IPS-NIHi7 (cell line): ENCODE measurements around the gene PDE6G.

ENCODE experiments used
- DNase-seq: peaks from one replicate; pipeline ENCODE4 v3.0.0; 2012; ENCODE audit warnings: mixed read lengths; ENCODE audit errors: extremely low spot score

PDE6G gene

DNA sequence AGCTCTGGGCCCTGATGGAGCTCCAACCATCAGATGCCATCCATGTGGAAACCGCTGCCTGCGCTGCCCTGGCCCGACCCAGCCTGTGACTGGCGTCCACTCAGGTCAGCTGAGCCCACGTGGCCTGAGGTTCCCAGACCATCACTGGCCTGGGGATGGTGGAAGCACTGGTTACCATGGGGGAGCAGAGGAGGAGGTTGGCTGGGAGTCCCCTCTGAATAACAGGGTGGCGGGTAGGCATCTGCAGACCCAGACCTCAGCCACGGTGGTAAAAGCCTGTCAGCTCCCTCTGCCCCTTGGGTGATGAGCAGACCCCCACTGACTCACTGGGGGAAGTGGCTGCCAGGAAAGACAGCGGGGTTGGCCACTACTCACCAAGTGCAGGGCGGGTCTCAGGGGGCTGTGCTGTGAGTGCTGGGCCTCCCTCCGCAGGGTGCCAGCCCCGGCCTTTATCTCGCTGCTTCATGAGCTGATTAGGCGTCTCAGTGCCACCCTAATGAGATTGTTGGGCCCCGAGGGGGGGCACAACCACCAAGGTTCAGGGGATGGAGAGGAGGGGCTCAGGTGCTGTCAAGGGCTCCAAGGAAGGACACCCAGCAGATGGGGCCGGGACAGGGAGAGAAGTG lies at the start of gene PDE6G:
Gene PDE6G (minus strand): TSS at position 425 of the 626 bp plus-strand sequence. CDS start 3,237 bp downstream, outside the sequence.
- peak; percentile 3 for DNase-seq

DNA sequence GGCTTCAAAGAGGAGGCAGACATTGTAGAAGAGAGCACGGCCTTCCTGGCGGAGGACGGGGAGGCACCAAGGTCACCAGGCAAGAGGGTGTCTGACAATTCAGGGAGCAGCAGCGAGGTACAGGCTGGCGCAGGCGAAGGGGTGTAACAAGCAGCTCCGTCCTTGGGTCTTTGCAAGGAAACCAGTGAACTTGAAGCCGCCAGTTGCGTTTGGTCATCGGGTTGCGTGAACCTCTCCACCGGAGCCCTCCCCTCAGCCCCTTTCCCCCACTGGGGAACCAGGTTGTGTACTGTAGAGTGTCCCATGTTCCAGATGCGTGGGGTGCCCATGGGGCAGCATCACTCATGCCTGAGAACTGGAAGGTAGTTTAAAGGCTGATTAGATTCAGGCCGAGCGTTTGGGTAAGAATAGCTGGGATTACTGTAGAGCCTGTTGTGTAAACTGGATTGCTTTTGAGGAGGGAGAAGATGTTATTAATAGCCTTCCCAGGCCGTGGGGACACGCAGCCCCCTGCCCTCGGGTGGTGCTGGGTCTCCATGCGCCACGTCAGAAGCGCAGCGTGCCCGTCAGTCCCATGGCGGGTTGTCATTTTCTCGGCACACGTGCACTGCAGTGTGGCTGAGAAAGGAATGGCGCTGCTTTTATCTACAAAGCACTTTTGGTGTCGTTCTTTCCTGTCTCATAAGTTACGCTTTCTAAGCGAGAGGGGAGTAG lies 49.3 kb upstream of the PDE6G start:
- DNase-seq, result no peak

DNA sequence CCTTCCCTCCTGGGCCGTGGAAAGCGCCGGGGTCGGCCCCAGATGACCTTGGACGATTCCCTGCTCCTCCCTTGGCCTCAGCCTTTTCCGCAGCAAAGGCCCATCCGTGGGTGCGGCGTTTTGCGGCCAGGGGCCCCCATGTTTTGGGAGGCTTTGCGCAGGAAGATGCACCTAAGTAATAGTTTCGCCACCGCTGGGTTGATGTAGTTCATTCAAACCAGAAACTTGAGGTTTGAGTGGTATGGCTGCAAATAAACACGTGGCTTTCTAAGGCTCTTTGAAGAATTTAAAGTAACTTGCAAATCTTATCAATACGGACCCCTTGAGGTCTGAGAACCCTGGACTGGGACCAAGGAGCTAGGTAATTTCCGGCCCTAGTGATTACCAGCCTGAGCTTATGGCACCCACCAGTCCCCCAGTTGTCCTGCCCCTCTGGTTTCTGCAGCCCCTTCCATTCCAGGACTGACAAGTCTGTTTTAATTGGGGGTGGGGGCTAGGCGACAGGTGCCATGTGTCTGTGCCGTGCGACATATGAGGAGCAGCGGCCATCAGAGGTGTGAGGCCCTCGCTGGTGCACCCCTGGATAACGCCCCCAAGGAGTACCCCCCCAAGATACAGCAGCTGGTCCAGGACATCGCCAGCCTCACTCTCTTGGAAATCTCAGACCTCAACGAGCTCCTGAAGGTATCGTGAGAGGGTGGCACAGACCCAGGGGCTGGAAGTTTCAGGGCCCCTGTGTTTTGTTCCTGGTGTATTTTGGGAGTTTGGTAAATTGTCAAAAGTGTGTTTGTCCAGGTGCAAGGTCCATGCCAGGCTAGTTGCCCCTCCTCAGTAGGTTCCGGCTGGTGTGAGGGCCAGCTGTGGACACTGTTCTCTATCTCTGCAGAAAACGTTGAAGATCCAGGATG lies 47.7 kb upstream of the PDE6G start:
- DNase-seq, result no peak

DNA sequence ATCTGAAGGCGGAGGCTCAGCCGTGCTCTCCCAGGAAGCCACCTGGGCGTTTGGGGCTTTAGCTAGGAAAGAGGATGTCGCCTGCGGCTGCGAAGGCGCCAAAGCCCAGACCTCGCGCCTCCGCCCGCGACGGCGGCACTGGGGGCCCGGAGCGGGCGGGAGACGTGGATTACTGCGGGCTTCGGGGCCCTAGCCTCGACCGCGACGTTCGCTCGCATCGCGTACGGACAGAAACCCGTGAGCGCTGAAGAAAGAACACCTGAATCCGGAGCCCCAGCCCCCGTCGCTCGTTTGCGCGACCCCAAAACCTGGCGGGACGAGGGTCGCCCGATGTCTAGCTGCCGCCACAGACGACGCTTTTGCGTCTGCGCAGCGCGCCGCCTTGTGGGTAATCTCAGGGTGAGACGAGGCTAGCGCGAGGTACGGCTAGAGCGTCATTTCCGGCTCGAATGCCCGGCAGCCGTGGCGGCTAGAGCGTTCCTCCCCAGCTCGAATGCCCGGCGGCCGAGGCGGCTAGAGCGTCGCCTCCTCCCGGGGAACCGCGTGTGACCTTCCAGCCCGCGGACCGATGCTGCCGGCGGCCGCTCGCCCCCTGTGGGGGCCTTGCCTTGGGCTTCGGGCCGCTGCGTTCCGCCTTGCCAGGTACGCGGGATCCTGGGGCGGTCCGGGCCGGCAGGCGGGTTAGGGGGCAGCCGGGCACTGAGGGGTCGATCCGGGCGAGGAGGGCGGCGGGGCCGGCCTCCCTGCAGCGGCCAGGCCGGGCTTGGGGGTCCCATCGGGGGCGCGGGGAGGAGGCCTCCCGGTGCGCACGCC lies 46.8 kb upstream of the PDE6G start, which contains the start of gene MRPL12:
Gene MRPL12 (plus strand): TSS at position 434 of the 813 bp plus-strand sequence. CDS start 135 bp downstream, at position 569.
- peak; percentile 98 for DNase-seq

DNA sequence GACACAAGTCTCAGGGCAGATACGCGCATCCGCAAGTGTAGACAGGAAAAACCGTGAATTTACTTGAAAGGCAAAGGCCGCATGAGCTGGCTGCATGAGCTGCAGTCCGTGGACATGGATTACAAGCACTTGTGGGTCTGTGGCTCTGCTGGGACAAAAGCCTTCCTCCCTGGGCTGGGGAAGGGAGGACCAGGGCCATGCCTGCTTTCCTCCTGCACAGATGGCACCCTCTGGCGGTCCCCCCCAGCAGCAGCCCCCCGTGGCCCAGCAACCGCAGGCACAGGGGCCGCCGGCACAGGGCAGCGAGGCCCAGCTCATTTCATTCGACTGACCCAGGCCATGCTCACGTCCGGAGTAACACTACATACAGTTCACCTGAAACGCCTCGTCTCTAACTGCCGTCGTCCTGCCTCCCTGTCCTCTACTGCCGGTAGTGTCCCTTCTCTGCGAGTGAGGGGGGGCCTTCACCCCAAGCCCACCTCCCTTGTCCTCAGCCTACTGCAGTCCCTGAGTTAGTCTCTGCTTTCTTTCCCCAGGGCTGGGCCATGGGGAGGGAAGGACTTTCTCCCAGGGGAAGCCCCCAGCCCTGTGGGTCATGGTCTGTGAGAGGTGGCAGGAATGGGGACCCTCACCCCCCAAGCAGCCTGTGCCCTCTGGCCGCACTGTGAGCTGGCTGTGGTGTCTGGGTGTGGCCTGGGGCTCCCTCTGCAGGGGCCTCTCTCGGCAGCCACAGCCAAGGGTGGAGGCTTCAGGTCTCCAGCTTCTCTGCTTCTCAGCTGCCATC lies 45.1 kb upstream of the PDE6G start:
- no peak for DNase-seq

DNA sequence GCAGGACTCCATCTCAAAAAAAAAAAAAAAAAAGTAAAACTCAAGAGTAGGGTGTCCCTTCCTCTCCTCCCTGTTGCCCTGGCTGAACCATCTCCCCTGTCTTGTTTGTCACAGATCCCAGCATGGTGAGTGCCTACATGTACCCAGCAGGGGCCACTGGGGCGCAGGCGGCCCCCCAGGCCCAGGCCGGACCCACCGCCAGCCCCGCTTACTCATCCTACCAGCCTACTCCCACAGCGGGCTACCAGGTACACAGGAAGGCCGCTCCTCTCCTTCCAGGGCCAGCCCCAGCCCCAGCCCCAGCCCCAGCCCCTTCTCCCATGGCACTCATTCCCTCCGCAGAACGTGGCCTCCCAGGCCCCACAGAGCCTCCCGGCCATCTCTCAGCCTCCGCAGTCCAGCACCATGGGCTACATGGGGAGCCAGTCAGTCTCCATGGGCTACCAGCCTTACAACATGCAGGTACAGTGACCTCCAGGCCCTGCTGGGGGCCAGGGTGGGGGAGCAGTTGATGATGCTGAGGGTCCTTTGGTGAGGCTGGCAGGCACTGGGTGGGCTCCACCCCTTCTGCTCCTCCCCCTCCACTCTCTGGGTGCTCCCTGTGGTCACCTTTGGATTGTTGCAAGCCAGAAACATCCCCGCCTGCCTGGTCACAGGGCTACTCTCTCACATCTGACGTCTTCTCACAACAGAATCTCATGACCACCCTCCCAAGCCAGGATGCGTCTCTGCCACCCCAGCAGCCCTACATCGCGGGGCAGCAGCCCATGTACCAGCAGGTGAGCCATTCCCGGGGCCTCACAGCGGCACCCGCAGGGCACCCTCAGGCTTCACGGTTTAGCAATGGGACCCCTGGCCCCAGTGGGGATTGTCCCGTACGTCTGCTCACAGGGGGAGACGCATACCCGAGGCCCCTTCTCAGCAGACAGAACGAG lies 44.3 kb upstream of the PDE6G start:
- DNase-seq, result no peak

DNA sequence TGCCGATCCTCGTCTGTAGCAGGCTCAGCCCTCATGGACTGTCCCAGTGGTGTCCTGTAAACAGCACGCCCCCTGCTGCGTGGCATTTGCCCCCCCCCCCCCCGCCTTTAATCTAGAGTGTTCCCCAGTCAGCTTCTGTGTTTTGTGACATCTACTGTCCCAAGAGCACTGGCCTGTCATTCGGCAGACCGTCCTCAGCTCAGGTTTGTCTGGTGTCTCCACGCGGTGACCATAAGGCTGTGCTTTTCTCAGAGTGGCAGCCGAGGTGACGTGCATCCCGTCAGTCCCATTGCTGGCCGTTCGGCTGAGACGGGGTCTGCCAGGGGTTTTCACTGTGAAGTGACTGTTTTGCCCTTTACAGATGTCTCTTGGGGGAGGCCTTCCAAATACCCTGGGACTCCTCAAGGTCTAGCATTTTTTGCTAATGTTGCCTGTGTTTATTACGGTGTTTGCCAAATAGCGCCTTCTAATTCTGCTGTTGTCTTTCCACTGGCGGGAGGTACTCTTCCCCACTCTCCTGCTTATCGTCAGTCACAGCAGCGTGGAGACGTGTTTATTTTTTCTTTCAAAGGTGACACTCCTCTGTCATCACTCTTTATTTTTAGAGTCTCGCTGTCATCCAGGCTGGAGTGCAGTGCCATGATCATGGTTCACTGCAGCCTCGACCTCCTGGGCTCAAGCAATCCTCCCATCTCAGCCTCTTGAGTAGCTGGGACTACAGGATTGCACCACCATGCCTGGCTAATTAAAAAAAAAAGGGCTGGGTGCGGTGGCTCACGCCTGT lies 41.1 kb upstream of the PDE6G start:
- DNase-seq, result no peak

DNA sequence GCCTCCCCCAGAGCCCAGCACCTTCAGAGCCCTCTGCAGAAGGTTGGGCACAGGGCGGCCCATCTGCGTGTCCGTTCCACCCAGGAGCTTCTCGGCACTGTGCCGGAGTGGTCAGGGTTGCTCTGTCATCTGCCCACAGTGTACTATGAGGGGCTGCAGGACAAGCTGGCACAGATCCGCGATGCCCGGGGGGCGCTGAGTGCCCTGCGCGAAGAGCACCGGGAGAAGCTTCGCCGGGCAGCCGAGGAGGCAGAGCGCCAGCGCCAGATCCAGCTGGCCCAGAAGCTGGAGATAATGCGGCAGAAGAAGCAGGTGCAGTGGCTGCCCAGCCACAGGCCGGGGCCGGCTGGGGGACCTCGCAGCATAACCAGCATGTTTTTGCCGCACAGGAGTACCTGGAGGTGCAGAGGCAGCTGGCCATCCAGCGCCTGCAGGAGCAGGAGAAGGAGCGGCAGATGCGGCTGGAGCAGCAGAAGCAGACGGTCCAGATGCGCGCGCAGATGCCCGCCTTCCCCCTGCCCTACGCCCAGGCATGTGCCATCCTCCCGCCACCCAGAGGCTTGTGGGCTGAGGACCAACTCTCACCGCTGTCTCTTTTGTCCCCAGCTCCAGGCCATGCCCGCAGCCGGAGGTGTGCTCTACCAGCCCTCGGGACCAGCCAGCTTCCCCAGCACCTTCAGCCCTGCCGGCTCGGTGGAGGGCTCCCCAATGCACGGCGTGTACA lies 40.0 kb upstream of the PDE6G start:
- DNase-seq, result no peak

DNA sequence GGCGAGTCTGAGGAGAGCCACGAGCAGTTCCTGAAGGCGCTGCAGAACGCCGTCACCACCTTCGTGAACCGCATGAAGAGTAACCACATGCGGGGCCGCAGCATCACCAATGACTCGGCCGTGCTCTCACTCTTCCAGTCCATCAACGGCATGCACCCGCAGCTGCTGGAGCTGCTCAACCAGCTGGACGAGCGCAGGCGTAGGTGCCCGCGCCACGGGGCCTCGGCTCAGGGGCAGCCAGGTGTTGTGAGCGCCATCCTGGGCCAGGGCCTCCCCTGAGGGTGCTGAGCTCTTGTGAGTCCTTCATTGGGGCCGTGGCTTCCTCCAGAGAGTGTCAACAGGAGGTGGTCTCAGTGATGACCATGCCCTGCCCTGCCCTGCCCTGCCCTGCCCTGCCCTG lies 39.5 kb upstream of the PDE6G start:
- DNase-seq, result no peak

DNA sequence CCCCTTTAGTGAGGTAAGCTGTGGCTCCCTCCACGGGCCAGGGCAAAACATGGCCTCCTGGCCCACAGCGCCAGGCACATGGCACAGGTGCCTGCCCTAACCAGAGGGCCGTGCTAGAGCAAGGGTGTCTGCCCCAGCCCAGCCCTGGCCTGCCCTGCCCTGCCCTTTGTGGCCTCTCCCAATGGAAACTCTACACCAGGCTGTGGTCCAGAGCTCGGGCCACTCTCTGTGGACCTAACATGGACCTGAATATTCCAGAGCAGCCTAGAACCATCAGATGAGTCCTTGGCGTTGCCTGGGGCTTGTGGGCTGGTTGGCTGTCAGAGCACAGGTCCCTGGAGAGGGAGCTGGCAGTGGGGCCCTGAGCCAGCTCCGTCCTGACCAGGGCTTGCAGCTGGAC lies 38.9 kb upstream of the PDE6G start:
- no peak for DNase-seq

DNA sequence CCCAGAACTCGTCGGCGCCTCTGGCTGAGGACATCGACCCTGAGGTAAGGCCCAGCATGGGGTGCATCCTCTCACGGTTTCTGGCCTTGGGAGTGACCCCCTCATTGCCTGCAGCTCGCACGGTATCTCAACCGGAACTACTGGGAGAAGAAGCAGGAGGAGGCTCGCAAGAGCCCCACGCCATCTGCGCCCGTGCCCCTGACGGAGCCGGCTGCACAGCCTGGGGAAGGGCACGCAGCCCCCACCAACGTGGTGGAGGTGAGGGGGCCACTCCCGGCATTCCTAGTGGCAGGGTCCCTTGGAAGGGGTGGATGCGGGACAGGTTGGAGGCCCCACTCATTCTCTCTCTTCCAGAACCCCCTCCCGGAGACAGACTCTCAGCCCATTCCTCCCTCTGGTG lies 38.5 kb upstream of the PDE6G start:
- DNase-seq, result no peak

DNA sequence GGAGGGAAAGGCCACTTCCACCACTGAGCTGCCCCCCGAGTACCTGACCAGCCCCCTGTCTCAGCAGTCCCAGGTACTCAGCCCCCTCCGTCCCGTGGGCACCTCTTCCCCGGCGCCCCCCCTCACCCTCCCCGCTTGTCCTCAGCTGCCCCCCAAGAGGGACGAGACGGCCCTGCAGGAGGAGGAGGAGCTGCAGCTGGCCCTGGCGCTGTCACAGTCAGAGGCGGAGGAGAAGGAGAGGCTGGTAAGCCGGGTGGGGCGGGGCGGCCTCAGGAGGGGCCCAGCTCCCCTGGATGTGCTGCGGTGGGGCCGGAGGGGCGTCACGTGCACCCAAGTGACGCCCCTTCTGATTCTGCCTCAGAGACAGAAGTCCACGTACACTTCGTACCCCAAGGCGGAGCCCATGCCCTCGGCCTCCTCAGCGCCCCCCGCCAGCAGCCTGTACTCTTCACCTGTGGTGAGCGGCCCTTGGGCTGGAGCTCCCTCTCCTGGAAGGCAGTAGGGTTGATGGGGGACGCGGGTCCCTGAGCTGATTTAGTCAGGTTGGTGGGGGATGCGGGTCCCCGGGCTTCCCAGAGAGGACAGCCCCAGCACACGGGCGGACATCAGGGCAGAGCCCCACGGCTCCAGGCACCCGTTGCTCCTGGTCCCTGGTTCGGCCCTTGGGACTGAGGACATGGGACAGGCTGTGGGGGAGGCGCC lies 37.3 kb upstream of the PDE6G start:
- DNase-seq, result peak; percentile 62

DNA sequence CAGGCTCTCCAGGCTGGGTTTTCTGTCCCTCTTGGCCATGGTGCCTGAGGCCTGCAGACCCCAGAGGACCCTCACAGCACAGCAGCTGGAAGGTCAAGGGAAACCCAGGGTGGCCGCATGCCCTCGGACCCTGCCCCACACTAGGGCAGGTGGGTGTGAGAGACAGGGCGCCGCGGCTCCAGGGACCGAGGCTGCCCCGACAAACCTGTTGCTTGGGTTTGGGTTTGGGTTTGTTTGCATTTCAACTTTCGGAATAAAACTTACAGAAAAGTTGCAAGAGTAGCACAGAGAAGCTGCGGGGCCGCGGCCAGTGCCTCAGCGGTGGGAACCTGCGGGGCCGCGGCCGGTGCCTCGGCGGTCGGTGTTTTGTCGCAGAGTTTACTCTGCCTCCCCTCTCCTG lies 35.3 kb upstream of the PDE6G start:
- DNase-seq, result no peak

DNA sequence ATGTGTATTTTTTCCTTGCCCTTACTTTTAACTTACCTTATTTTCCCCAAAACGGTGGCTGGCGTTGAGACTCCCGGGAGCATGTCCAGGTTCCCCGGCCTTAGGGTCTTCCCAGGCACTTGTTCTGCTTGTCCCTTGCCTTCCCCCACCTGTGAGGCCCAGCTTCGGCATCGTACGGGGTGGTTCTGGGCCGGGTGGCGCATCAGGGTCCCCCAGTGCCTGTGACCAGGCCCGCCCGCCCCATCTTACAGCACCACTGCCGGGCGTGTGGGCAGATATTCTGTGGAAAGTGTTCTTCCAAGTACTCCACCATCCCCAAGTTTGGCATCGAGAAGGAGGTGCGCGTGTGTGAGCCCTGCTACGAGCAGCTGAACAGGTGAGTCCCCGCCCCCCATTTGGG lies 34.9 kb upstream of the PDE6G start:
- no peak for DNase-seq

DNA sequence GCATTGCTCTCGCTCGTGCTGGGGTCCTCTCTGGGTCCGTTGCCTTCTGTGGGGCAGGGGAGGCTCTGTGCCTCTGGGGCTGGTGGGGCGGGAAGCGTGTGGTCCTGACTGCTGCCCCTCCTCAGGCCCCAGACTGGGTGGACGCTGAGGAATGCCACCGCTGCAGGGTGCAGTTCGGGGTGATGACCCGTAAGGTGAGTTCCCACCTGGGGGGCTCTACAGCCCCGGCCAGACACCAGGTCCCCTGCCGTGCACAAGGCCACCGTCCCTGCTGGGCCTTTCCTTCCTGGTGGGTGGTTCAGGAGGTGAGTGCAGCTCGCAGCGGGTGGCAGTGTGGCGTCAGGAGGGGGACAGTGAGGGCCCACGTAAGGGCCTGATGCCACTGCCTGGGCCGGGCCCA lies 34.2 kb upstream of the PDE6G start:
- DNase-seq, result no peak

DNA sequence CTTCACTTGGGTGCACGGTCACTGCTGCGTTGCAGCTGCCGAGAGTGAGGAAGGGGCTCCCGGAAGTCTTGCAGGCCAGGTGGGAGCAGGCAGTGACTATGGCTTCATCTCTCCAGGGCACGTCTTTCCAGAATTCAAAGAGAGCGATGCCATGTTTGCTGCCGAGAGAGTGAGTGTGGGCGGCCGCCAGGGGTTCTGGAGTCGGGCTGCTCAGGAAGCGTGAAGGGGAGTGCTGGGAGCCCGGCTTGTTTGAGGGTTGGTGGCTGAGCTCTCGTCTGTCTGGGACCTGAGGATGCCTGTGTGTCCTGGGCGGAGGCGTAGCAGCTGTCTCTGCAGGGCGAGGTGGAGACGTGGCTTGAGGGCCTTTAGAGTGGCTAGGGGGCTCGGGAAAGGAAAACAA lies 33.7 kb upstream of the PDE6G start:
- DNase-seq, result no peak

DNA sequence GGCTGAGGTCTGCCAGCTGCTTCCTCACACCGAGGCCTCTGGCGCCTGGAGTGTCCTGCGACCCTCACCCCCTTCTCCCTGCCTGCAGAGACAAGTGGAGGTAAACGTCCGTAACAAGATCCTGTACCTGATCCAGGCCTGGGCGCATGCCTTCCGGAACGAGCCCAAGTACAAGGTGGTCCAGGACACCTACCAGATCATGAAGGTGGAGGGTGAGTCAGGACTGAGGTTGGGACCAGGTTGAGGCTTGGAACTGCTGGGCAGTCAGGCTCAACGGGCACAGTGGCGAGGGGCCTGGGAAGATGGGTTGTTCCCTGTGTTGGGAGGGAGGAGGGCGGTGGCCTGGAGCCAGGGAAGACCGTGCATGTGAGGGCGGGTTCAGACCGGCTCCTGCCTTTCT lies 32.3 kb upstream of the PDE6G start:
- no peak for DNase-seq
